Panc1 (cell line): ENCODE data around the gene IFNL3. TPM values are rescaled to one million over a fixed set of nuclear protein-coding genes. Genes with fewer than 3 reads are reported as not detected.

Experiments
- ATAC-seq: fragments of 200-7000 bp; cut with Tn5 transposase; 2 replicates; pipeline ENCODE4 v1.9.1; 2020; ENCODE audit warnings: mild to moderate bottlenecking, moderate library complexity
- BruUV-seq: library from RNA; stranded (reverse); fragments of 400-500 nt; replicated peaks from 2 replicates; lab custom pipeline; 2021; lab: Mats Ljungman, UMichigan
- CTCF ChIA-PET: fragments of 300-600 bp; sonication (Branson Sonifier 250); formaldehyde crosslinking; loops from one replicate; lab custom pipeline; 2022; ENCODE audit warnings: antibody characterized with exemption; lab: Charles Lee
- POLR2A ChIA-PET: fragments of 300-600 bp; sonication (Branson Sonifier 250); formaldehyde crosslinking; loops from one replicate; lab custom pipeline; 2022; ENCODE audit warnings: antibody characterized with exemption; lab: Charles Lee
- DNase-seq: peaks from one replicate; pipeline ENCODE4 v3.0.0-alpha.2; 2010; ENCODE audit warnings: low read depth, low spot score
- H3K27ac ChIP-seq: 2 replicates; pipeline ENCODE4 v1.5.1; 2011; ENCODE audit warnings: mild to moderate bottlenecking, low read length, inconsistent platforms
- H3K27me3 ChIP-seq: fragments of 200-500 bp; sonication (Bioruptor generic); 2 replicates; pipeline ENCODE4 v1.6.0; 2014; ENCODE audit warnings: low read length, inconsistent platforms; ENCODE audit not compliant: control insufficient read depth, insufficient read depth
- H3K36me3 ChIP-seq: fragments of 200-500 bp; sonication (Bioruptor generic); 2 replicates; pipeline ENCODE4 v1.5.1; 2014; ENCODE audit warnings: inconsistent platforms, mild to moderate bottlenecking, low read length, moderate library complexity; ENCODE audit not compliant: control insufficient read depth, insufficient read depth
- H3K4me1 ChIP-seq: 2 replicates; pipeline ENCODE4 v1.5.1; 2011; ENCODE audit warnings: inconsistent platforms, mild to moderate bottlenecking, low read length, moderate library complexity; ENCODE audit not compliant: control insufficient read depth, insufficient read depth
- H3K4me3 ChIP-seq, 2 experiments: 2 replicates each; pipeline ENCODE4 v1.5.1; 2011 to 2012; ENCODE audit warnings: low read depth in 2 of 2, low read length in 2 of 2, mild to moderate bottlenecking in 2 of 2, inconsistent platforms in 1 of 2, moderate library complexity in 1 of 2
- H3K9me3 ChIP-seq: fragments of 200-500 bp; sonication (Bioruptor generic); 2 replicates; pipeline ENCODE4 v1.5.1; 2014; ENCODE audit warnings: low read depth, mild to moderate bottlenecking, inconsistent platforms, low read length, moderate library complexity; ENCODE audit not compliant: control insufficient read depth, insufficient read depth
- POLR2AphosphoS5 ChIP-seq: IDR thresholded peaks from 2 replicates; pipeline ENCODE4 v1.6.1; 2012; ENCODE audit warnings: mild to moderate bottlenecking, low read depth, low read length, moderate library complexity
- REST ChIP-seq, 2 experiments: IDR thresholded peaks; 2 replicates each; pipeline ENCODE4 v1.6.1; 2011 to 2012; ENCODE audit warnings: low read depth in 2 of 2, control low read depth in 1 of 2, low read length in 1 of 2, mild to moderate bottlenecking in 1 of 2, moderate library complexity in 1 of 2; ENCODE audit not compliant: insufficient read depth in 1 of 2
- SIN3A ChIP-seq: IDR thresholded peaks from 2 replicates; pipeline ENCODE4 v1.6.1; 2012; ENCODE audit warnings: low read depth, mild to moderate bottlenecking, low read length, moderate library complexity, borderline replicate concordance; ENCODE audit not compliant: insufficient read depth
- TCF7L2 ChIP-seq: IDR thresholded peaks from 2 replicates; pipeline ENCODE4 v1.6.1; 2011; ENCODE audit warnings: mild to moderate bottlenecking, low read depth, low read length, inconsistent platforms
- in situ Hi-C: cut with HindIII; loops from 2 replicates; pipeline ENCODE4 v1.10.0; 2016; ENCODE audit warnings: low sequenced_read_pairs, low pct_unique_long_range_greater_than_20kb
- intact Hi-C: fragments of 100-400 bp; cut with micrococcal nuclease; formaldehyde crosslinking; loops from one replicate; pipeline ENCODE4 v1.10.0; 2022; ENCODE audit not compliant: unreplicated experiment
- total RNA-seq: library from RNA; stranded (reverse); gene quantifications from one replicate; pipeline ENCODE4 v1.2.1, GENCODE V29; 2021; ENCODE audit not compliant: unreplicated experiment
- TF ChIP-seq, protein P1 (sequence below): fragments of 450-650 bp; IDR thresholded peaks from 2 replicates; pipeline ENCODE4 v1.5.1; 2017; ENCODE audit warnings: mild to moderate bottlenecking

The IFNL3 gene
- total RNA-seq, 1 experiment from 2014 or later, result not detected

DNA sequence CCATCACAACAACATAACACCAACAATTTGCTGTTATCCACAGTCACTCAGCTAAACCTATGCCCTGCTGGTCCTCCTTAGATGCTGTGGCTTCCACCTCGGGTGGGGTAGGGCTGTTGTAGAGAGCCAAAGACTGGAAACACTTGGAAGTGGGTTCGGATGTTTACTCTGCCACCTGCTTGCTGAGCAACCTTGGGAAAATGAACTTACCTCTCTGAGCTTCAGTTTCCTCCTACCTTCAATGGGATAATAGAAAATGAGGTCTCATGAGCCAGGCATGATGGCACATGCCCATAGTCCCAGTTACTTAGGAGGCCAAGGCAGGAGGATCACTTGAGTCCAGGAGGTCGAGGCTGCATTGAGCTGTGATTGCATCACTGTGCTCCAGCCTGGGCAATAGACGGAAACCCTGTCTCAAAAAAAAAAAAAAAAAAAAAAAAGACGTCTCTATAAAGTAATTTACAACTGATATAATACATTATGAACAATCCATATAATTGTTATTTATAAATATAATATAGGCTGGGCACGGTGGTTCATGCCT is 37.4 kb downstream of the IFNL3 start:
- no peak overlapping the region for H3K4me3 ChIP-seq
- H3K27ac ChIP-seq, result no peak overlapping the region
- CTCF ChIA-PET, result interaction anchor here (0.9 kb wide), 1 partner anchor 9 kb away, joined by 10 read pairs; no protein-coding TSS in a partner anchor
- intact Hi-C loops, result no loop called here
- no peaks in the 10 kb centered on the region for H3K9me3 ChIP-seq
- H3K36me3 ChIP-seq, result no peaks in the 10 kb centered on the region
- peaks cover 3% of the 10 kb centered on the region; the same call in 1 of the 2 replicates for H3K27me3 ChIP-seq
- ATAC-seq, result no peak
- no TSS peak for BruUV-seq
- POLR2A ChIA-PET, result interaction anchor here (0.6 kb wide), 1 partner anchor 119 kb away, joined by 7 read pairs; no protein-coding TSS in a partner anchor
- H3K4me1 ChIP-seq, result no peaks in the 10 kb centered on the region
- DNase-seq, result no peak
- in situ Hi-C loops, result no loop called here
- TF ChIP-seq, protein P1, sequence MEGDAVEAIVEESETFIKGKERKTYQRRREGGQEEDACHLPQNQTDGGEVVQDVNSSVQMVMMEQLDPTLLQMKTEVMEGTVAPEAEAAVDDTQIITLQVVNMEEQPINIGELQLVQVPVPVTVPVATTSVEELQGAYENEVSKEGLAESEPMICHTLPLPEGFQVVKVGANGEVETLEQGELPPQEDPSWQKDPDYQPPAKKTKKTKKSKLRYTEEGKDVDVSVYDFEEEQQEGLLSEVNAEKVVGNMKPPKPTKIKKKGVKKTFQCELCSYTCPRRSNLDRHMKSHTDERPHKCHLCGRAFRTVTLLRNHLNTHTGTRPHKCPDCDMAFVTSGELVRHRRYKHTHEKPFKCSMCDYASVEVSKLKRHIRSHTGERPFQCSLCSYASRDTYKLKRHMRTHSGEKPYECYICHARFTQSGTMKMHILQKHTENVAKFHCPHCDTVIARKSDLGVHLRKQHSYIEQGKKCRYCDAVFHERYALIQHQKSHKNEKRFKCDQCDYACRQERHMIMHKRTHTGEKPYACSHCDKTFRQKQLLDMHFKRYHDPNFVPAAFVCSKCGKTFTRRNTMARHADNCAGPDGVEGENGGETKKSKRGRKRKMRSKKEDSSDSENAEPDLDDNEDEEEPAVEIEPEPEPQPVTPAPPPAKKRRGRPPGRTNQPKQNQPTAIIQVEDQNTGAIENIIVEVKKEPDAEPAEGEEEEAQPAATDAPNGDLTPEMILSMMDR, result no peak
- TF ChIP-seq REST (IDR thresholded peaks at IDR 0.05; ENCODE audit: insufficient read depth in 1 of 2, low read depth in 2 of 2, low read length in 1 of 2), result no peak
- TF ChIP-seq SIN3A, result no peak
- no peak for TF ChIP-seq TCF7L2
- no peak for TF ChIP-seq POLR2AphosphoS5

- Histone ChIP-seq H3K27ac (no peak overlapping the region), H3K9me3 (no peaks in the 10 kb centered on the region), H3K36me3 (no peaks in the 10 kb centered on the region), H3K27me3 (peaks cover 3% of the 10 kb centered on the region; the same call in 1 of the 2 replicates), H3K4me1 (peaks cover 5% of the 10 kb centered on the region), H3K4me3 (no peak overlapping the region)
- TF ChIP-seq, protein P1, result no peak
- TF ChIP-seq POLR2AphosphoS5 (no peak), REST (IDR thresholded peaks at IDR 0.05; ENCODE audit: insufficient read depth in 1 of 2, low read depth in 2 of 2, low read length in 1 of 2) (no peak), TCF7L2 (no peak), SIN3A (no peak)
- DNase-seq (no peak), ATAC-seq (no peak)
- CTCF ChIA-PET, result interaction anchor here (0.6 to 1.0 kb wide), 5 partner anchors 23 to 155 kb away, joined by 3 read pairs; partner anchors contain the start of gene LRFN1
- BruUV-seq, result no TSS peak
- POLR2A ChIA-PET, result interaction anchor here (0.6 to 1.1 kb wide), 5 partner anchors 11 to 426 kb away, joined by 3 to 9 read pairs (median 6); partner anchors contain the start of gene FBXO17
- intact Hi-C loops (no loop called here), in situ Hi-C loops (no loop called here)
Observed at GRCh38 chr19:39206122-39206521, 38.7 kb downstream of the IFNL3 start.
